KBM-7 (cell line): ENCODE results near the gene OBP2A.
"Not testable (repeated sequence)": the region's sequence is repeated elsewhere in the genome, so short reads cannot be mapped to it uniquely, and the experiment has no call there.

Experiments
- DNase-seq: peaks from one replicate; pipeline ENCODE4 v3.0.0-alpha.2; 2015
- in situ Hi-C: fragments of 300-500 bp; cut with MboI; formaldehyde crosslinking; loops from 2 replicates; pipeline ENCODE4 v1.14.3; 2020; ENCODE audit warnings: low sequenced_read_pairs, low pct_unique_long_range_greater_than_20kb, mixed read lengths

Gene OBP2A

DNA sequence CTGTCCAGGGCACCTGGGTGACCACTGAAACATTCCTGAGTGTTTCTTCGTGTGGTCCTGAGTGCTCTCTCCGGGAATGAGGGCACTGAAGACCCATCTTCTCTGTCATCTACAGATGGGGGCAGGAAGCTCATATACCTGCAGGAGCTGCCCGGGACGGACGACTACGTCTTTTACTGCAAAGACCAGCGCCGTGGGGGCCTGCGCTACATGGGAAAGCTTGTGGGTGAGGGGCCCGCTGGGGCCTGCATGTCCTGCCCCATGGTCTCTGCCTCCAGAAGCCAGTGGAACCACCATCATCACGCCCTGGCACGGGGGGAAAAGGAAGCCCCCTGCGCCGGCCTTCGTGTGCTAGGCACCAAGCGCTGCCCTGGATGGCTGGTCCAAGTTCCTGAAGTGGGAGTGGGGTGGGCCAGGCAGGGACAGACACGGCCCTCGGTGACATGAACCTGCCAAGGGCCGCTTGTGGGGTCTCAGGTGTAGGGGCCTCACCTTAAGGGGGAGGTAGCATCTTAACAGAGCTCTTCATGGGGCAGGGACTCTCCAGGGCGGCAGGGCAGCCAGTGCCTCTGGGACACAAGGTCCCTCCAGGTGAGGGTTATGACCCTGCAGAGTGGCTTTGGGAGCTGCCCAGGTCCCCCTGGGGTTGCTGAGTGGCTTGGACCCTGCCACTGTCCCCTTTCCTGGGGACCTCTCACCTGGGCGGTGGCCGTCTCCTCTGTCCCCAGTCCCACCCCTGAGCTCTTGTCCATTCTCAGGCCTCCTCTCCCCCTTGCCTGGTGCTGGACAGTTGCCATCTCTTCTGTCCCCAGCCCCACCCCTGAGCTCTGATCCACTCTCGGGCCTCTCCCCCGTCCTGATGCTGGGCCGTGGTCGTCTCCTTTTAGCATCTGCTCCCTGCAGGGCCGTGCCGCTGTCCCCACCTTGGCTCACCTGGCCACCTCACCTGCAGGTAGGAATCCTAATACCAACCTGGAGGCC lies 2.1 kb downstream of the OBP2A start:
- no peak for DNase-seq
- in situ Hi-C loops: no loop called here

DNA sequence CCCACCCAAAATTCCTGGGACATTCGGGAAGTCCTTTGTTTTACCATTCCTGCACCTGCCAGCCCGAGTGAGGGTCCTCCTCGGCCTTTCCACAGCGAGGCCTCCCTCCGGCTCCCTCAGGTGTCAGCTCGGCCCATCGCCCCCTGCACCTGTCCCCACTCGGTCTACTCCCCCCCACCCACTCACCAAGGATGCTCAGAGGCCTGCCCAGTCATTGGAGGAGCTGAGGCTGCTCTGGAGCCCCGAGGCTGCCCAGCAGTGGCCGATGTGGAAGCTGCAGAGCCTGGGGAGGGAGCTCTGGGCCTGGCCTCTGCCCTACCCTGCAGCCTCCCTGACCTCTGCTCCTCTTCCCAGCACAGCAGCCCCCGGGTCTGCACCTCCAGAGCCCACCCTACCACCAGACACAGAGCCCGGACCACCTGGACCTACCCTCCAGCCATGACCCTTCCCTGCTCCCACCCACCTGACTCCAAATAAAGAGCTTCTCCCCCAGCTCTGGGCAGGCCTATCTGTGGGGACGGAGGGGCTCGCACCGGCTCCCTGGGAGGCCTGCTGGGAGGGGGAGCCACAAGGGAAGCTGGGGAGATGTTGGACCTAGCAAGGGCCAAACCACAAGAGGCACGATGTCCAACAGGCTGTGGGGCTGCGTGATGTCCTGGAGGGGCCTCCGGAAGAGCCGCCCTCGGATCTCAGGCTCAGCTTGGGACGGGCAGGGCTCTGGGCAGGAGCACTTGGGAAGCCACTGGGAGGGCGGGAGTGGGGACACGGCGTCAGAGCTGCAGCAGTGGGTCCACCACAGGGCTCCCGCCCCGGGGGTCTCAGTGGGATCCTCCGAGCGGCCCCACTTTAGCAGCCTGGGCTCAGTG lies 3.8 kb downstream of the OBP2A start:
- in situ Hi-C loops, DNase-seq: not testable (repeated sequence)

GRCh38 chr9:135550344-135550918 lies 4.5 kb downstream of the OBP2A start:
- in situ Hi-C loops: no loop called here
- no peak for DNase-seq

- in situ Hi-C loops: no loop called here
- no peak for DNase-seq
Measured at GRCh38 chr9:135551031-135551430, 5.1 kb downstream of the OBP2A start.

GRCh38 chr9:135551456-135551855 lies 5.5 kb downstream of the OBP2A start:
- DNase-seq: no peak
- in situ Hi-C loops: no loop called here

GRCh38 chr9:135552021-135552697 lies 6.2 kb downstream of the OBP2A start:
- in situ Hi-C loops: no loop called here
- no peak for DNase-seq

DNA sequence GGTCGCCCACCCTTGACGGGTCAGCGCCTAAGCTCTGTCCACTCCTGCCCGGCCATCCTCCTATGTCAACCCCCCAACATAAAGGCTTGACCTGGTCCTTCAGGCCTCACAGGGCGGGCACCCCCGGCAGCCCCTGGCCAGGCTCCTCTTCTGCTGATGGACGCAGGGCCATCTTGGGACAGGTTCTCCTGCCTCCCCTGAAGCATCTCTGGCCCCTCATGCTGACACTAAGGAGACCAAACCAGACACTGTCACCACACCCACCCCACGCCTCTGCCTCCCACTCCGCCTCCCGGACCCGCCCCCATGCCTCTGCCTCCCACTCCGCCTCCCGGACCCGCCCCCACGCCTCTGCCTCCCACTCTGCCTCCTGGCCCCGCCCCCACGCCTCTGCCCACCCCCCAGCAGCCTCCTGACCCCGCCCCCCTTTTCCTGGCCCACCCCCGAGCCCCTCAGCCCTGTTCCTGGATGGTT lies 6.8 kb downstream of the OBP2A start:
- no peak for DNase-seq
- in situ Hi-C loops: no loop called here

- in situ Hi-C loops: no loop called here
- no peak for DNase-seq
Measured at GRCh38 chr9:135554718-135555117, 8.8 kb downstream of the OBP2A start.

GRCh38 chr9:135555203-135555602 lies 9.3 kb downstream of the OBP2A start:
- DNase-seq: no peak
- in situ Hi-C loops: no loop called here

DNA sequence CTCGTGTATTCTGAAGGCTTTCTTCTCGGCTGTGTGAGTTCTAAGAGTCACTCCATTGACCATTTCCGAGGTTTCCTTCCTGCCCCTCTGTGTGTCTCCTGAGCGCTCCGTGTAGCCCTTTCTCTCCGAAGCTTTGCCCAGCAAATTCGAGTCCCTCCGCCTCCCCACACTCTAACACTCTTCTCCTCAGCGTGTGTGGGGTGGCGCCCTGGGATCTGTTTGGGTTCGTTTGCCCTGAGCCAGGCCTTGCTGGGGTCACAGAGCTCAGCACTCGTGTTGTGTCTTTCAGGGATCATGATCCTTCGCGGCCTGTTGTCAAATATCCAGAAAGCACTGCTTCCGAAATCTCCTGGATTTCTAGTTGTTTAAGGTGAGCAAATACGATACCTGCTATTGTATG lies 10.0 kb downstream of the OBP2A start:
- no peak for DNase-seq
- in situ Hi-C loops: no loop called here

GRCh38 chr9:135559606-135560005 lies 13.7 kb downstream of the OBP2A start:
- DNase-seq: no peak
- in situ Hi-C loops: no loop called here

GRCh38 chr9:135561391-135562234 lies 15.7 kb downstream of the OBP2A start, which contains the start of gene PAEP:
Gene PAEP, plus strand, starts transcription at chr9:135561756.
- in situ Hi-C loops: no loop called here

GRCh38 chr9:135562235-135562745 lies 16.4 kb downstream of the OBP2A start:
- in situ Hi-C loops: no loop called here
- no peak for DNase-seq

More at GRCh38 chr9:135561391-135562234, 15.7 kb downstream of the OBP2A start, which contains the start of gene PAEP:
- no peak for DNase-seq

DNA sequence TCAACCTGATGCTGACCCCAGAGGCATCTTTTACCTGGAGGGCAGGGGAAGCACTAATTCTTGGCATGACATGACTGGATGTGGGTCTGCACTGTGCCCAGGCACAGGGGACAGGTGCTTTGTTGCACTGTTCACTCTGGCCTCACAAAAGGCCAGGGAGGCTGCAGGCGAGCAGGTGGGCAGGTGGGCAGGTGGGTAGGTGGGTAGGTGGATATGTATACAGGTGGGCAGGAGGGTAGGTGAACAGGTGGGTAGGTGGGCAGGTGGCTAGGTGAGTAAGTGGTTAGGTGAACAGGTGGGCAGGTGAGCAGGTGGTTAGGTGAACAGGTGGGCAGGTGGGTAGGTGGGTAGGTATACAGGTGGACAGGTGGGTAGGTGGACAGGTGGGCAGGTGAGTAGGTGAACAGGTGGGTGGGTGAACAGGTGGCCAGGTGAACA lies 17.1 kb downstream of the OBP2A start:
- in situ Hi-C loops: no loop called here
- no peak for DNase-seq

DNA sequence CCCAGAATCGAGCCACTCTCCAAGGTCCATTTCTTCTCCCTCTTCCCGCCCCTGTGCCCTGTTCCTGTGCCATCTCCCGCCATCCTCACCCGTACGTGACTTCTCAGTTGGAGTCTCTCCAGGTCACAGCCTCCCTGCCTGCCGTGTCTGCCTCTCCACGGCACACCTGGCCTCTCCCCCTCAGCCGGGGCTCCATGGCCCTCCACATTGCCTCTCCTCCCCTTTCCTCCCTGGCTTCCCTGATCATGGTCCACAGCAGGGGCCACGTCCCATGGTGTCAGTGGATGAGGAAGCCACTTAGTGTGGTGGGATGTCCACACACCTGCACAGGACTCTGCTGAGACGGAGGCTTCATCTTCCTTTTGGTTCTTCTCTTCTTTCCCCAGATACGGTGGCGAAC lies 17.9 kb downstream of the OBP2A start:
- no peak for DNase-seq
- in situ Hi-C loops: no loop called here

GRCh38 chr9:135565141-135565628 lies 19.3 kb downstream of the OBP2A start:
- in situ Hi-C loops: no loop called here
- DNase-seq: no peak

GRCh38 chr9:135565636-135566035 lies 19.7 kb downstream of the OBP2A start:
- in situ Hi-C loops: no loop called here
- DNase-seq: no peak

- in situ Hi-C loops: no loop called here
- no peak for DNase-seq
Measured at GRCh38 chr9:135566552-135566951, 20.6 kb downstream of the OBP2A start.
